ENCODE results near the gene SRRM4. TPM values are rescaled to one million over a fixed set of nuclear protein-coding genes. Genes with fewer than 3 reads are reported as not detected.

SRRM4 gene
- total and polyA plus RNA-seq, 10 of the 15 experiments (the other 5 are each of a cell fraction or from before 2014, with no cell fraction given) = under 0.01 to 0.01 TPM; not detected in 8

DNA sequence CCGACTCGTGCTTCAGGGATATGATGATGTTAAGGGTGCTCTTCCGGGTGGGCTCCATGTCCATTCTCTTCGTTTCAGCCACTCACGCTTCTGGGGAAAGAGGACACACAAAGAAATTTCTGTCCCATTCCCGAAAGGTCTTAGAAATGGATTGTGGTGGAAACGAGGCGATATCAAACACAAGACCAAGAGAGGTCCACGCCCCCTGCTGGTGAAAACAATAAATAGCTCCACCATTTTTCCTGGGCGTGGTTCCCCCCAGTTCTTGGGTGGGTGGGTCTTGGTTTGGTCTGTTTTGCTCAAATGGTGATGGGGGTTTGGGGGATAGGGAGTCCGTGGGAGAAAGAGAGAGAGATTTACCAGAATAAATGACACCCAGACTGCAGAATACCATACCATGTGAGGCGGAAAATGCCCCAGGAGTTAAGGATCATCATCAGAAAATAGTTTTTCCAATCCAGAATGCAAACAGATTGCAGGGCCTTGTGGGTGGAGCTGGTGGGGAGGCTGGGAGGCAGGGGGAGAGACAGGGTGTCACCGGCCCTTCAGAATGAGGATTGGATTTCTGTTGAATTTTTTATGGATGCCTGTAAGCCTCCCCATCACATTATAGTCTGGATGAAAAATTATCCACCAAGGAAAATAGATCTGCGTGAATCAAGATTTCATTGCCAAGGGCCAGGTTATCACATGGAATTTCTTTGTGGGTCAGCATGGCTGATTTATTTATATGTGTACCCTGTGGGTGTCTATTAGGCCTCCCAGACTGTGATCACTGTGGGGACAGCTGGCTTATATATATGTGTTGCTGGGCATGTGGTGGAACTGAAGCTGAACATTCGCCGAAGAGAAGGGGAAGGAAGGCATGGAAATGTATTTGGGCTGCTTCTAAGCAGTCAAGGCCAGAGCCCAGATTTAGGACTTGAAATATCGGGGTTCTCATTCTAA lies 55.8 kb downstream of the SRRM4 start (continued):
- TF ChIP-seq, protein P1, sequence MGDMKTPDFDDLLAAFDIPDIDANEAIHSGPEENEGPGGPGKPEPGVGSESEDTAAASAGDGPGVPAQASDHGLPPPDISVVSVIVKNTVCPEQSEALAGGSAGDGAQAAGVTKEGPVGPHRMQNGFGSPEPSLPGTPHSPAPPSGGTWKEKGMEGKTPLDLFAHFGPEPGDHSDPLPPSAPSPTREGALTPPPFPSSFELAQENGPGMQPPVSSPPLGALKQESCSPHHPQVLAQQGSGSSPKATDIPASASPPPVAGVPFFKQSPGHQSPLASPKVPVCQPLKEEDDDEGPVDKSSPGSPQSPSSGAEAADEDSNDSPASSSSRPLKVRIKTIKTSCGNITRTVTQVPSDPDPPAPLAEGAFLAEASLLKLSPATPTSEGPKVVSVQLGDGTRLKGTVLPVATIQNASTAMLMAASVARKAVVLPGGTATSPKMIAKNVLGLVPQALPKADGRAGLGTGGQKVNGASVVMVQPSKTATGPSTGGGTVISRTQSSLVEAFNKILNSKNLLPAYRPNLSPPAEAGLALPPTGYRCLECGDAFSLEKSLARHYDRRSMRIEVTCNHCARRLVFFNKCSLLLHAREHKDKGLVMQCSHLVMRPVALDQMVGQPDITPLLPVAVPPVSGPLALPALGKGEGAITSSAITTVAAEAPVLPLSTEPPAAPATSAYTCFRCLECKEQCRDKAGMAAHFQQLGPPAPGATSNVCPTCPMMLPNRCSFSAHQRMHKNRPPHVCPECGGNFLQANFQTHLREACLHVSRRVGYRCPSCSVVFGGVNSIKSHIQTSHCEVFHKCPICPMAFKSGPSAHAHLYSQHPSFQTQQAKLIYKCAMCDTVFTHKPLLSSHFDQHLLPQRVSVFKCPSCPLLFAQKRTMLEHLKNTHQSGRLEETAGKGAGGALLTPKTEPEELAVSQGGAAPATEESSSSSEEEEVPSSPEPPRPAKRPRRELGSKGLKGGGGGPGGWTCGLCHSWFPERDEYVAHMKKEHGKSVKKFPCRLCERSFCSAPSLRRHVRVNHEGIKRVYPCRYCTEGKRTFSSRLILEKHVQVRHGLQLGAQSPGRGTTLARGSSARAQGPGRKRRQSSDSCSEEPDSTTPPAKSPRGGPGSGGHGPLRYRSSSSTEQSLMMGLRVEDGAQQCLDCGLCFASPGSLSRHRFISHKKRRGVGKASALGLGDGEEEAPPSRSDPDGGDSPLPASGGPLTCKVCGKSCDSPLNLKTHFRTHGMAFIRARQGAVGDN (IDR thresholded peaks at IDR 0.05) = no peak
- TF ChIP-seq TBL1XR1 (IDR thresholded peaks at IDR 0.05; ENCODE audit: low read depth, low read length) (no peak), SMC3 (IDR thresholded peaks at IDR 0.05; ENCODE audit: borderline replicate concordance, low read length) (peak; percentile 44; the same call in 1 of the 2 replicates), BHLHE40 (IDR thresholded peaks at IDR 0.05; ENCODE audit: borderline replicate concordance in 1 of 2, low read depth in 2 of 2, low read length in 1 of 2) (no peak), ZZZ3 (IDR thresholded peaks at IDR 0.05; ENCODE audit: control insufficient read depth, insufficient read length, low read depth) (no peak), RAD21 (IDR thresholded peaks at IDR 0.05; ENCODE audit: insufficient read depth, low read depth, low read length) (peak; percentile 41), NFXL1 (IDR thresholded peaks at IDR 0.05; ENCODE audit: borderline replicate concordance) (no peak), YY1 (IDR thresholded peaks at IDR 0.05; ENCODE audit: low read depth, low read length) (peak; percentile 80; the same call in 1 of the 2 replicates), CHD2 (IDR thresholded peaks at IDR 0.05; ENCODE audit: borderline replicate concordance, low read depth, low read length) (no peak), TARDBP (IDR thresholded peaks at IDR 0.05; ENCODE audit: borderline replicate concordance) (no peak), EGR1 (IDR thresholded peaks at IDR 0.05; ENCODE audit: borderline replicate concordance in 1 of 2, low read depth in 2 of 2, low read length in 2 of 2) (no peak), PML (IDR thresholded peaks at IDR 0.05; ENCODE audit: low read length) (no peak), SMAD5 (IDR thresholded peaks at IDR 0.05; ENCODE audit: low read depth) (no peak), RELA (IDR thresholded peaks at IDR 0.05; ENCODE audit: borderline replicate concordance, partially characterized antibody) (no peak), CBX5 (IDR thresholded peaks at IDR 0.05; ENCODE audit: low read depth) (no peak)
- TF ChIP-seq, protein P2, sequence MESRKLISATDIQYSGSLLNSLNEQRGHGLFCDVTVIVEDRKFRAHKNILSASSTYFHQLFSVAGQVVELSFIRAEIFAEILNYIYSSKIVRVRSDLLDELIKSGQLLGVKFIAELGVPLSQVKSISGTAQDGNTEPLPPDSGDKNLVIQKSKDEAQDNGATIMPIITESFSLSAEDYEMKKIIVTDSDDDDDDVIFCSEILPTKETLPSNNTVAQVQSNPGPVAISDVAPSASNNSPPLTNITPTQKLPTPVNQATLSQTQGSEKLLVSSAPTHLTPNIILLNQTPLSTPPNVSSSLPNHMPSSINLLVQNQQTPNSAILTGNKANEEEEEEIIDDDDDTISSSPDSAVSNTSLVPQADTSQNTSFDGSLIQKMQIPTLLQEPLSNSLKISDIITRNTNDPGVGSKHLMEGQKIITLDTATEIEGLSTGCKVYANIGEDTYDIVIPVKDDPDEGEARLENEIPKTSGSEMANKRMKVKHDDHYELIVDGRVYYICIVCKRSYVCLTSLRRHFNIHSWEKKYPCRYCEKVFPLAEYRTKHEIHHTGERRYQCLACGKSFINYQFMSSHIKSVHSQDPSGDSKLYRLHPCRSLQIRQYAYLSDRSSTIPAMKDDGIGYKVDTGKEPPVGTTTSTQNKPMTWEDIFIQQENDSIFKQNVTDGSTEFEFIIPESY (IDR thresholded peaks at IDR 0.05) = no peak
- TF ChIP-seq, protein P3, sequence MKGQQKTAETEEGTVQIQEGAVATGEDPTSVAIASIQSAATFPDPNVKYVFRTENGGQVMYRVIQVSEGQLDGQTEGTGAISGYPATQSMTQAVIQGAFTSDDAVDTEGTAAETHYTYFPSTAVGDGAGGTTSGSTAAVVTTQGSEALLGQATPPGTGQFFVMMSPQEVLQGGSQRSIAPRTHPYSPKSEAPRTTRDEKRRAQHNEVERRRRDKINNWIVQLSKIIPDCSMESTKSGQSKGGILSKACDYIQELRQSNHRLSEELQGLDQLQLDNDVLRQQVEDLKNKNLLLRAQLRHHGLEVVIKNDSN (IDR thresholded peaks at IDR 0.05; ENCODE audit: borderline replicate concordance, extremely low read length, insufficient read depth, low read depth, low read length) = no peak
- TF ChIP-seq, protein P4, sequence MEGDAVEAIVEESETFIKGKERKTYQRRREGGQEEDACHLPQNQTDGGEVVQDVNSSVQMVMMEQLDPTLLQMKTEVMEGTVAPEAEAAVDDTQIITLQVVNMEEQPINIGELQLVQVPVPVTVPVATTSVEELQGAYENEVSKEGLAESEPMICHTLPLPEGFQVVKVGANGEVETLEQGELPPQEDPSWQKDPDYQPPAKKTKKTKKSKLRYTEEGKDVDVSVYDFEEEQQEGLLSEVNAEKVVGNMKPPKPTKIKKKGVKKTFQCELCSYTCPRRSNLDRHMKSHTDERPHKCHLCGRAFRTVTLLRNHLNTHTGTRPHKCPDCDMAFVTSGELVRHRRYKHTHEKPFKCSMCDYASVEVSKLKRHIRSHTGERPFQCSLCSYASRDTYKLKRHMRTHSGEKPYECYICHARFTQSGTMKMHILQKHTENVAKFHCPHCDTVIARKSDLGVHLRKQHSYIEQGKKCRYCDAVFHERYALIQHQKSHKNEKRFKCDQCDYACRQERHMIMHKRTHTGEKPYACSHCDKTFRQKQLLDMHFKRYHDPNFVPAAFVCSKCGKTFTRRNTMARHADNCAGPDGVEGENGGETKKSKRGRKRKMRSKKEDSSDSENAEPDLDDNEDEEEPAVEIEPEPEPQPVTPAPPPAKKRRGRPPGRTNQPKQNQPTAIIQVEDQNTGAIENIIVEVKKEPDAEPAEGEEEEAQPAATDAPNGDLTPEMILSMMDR (IDR thresholded peaks at IDR 0.05 in 2 of 3, conservative IDR thresholded peaks at IDR 0.05 in 1 of 3; ENCODE audit: control insufficient read depth in 2 of 3, extremely low read depth in 1 of 3, insufficient read depth in 1 of 3, low read depth in 3 of 3, low read length in 3 of 3) = peak; percentile 51 to 55 (median 52)
- TF ChIP-seq, protein P5, sequence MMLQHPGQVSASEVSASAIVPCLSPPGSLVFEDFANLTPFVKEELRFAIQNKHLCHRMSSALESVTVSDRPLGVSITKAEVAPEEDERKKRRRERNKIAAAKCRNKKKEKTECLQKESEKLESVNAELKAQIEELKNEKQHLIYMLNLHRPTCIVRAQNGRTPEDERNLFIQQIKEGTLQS (IDR thresholded peaks at IDR 0.05; ENCODE audit: borderline replicate concordance, extremely low read depth, low read depth, low read length) = no peak
